ENCODE results near the gene HOXA13. TPM values are rescaled to one million over a fixed set of nuclear protein-coding genes. Genes with fewer than 3 reads are reported as not detected.

Gene HOXA13
- total RNA-seq, 1 experiment from 2014 or later, result 0.68 TPM

DNA sequence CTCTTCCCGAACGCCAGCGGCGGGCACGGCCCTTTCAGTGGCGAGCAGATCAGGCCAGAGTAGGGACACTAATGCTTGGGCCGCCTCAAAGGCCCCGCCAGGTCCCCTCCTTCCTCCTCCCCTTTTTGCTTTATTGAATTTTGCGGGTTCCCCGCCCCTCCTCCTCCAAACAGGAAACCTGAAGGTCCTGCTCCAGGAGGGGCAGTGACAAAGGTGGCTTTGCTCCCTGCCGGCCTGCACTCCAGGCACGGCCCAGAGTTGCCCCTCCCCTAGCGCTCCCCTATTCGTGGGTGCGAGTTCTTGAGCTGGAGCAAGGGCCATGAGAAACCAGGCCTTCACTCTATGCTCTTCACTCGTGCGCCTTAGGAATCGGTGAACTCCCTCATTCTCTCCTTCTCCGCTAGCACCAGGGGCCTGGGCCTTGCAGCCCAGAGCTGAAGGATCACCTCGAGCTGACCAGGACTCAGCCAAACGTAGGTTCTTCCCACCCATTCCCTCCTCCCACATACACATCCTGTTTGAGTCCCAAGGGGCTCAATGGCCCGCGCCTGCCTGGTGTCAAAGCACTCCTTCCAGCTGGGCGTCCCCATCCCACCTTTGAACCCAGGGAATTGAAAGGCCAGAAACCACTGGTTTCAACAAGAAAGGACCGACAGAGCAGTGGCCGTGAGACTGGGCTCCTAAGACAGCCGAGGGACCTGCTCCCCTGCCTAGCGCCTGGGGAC, 51.7 kb downstream of the HOXA13 start:
- Histone ChIP-seq H3K9me3 (no peaks in the 10 kb centered on the region), H3K4me3 (ENCODE audit: low read depth, low read length) (peak overlapping the region; percentile 46), H3K27me3 (replicated peaks; ENCODE audit: control insufficient read depth, insufficient read depth, low read length) (no peaks in the 10 kb centered on the region), H3K36me3 (ENCODE audit: control insufficient read depth, insufficient read depth, low read length) (no peaks in the 10 kb centered on the region; the same call in 1 of the 2 replicates), H3K4me1 (peaks cover 27% of the 10 kb centered on the region)
- Mint-ChIP-seq H3K27me3 (ENCODE audit: insufficient read depth, unreplicated experiment) (no peaks in the 10 kb centered on the region), H3K4me1 (ENCODE audit: low read depth, unreplicated experiment) (no peaks in the 10 kb centered on the region), H3K27ac (ENCODE audit: unreplicated experiment) (peak overlapping the region; percentile 76), H3K4me3 (ENCODE audit: unreplicated experiment) (peak overlapping the region; percentile 73), H3K36me3 (ENCODE audit: insufficient read depth, unreplicated experiment) (peaks cover 12% of the 10 kb centered on the region), H3K9me3 (ENCODE audit: unreplicated experiment) (no peaks in the 10 kb centered on the region)
- BruUV-seq (replicated peaks), result no TSS peak
- TF ChIP-seq, protein P1, sequence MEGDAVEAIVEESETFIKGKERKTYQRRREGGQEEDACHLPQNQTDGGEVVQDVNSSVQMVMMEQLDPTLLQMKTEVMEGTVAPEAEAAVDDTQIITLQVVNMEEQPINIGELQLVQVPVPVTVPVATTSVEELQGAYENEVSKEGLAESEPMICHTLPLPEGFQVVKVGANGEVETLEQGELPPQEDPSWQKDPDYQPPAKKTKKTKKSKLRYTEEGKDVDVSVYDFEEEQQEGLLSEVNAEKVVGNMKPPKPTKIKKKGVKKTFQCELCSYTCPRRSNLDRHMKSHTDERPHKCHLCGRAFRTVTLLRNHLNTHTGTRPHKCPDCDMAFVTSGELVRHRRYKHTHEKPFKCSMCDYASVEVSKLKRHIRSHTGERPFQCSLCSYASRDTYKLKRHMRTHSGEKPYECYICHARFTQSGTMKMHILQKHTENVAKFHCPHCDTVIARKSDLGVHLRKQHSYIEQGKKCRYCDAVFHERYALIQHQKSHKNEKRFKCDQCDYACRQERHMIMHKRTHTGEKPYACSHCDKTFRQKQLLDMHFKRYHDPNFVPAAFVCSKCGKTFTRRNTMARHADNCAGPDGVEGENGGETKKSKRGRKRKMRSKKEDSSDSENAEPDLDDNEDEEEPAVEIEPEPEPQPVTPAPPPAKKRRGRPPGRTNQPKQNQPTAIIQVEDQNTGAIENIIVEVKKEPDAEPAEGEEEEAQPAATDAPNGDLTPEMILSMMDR (IDR thresholded peaks at IDR 0.05; ENCODE audit: insufficient read depth in 1 of 2, low read depth in 1 of 2, low read length in 1 of 2, severe bottlenecking in 1 of 2, unreplicated experiment in 1 of 2), result no peak
- CTCF ChIA-PET, result interaction anchor here (0.5 to 4.0 kb wide), 4 partner anchors 9 to 1263 kb away, joined by 3 to 40 read pairs (median 5); partner anchors contain the start of gene HOXA7
- POLR2A ChIA-PET, result no interaction called here
- DNase-seq, result peak; percentile 61 to 69
- intact Hi-C loops (cut with micrococcal nuclease; ENCODE audit: unreplicated experiment), result no loop called here

DNA sequence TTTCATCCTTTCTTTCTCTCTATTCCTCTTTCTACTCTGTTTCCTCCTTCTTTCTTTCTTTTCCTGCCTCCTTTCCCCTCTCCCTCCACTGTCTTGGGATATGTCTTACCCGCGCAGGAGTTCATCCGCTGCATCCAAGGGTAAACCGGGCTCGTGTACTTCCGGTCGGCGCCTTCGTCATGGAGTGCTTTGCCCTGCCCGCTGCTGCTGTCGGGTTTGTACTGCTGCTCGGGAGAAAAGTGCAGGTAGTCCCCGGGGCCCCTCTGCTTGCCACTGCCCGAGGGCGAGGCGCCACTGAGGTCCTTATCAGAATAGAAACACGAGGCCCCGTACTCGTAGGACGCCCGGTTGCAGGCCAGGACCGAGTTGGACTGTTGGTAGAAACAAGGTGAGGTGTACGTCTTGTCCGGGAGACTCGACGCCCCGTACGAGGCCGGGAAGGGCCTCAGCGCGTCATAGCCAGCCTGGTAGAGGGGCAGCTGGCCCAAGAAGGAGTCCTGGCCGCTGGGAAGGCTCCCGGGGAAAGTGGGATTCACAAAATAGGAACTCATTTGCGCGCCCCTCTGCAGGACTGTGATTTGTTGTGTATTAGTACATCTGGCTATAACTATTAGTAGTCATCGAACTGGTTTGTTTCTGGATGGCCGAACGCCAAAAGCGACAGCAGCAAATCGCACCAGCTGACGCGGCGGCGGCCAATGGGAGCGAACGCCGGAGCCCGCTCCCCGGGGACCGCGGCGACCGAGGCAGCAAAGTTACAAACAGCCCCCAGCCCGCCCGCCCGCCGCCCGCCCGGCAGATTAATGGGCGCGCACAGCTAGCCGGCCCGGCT, 52.5 kb downstream of the HOXA13 start, which contains the start of gene HOXA6:
Gene HOXA6 (minus strand): TSS at position 576 of the 832 bp plus-strand sequence. CDS start 25 bp downstream, at position 551.
- H3K9me3 ChIP-seq, result no peaks in the 10 kb centered on the region
- peak within 1 kb of the TSS; percentile 73 for H3K4me3 Mint-ChIP-seq (ENCODE audit: unreplicated experiment)
- TF ChIP-seq, protein P1 (IDR thresholded peaks at IDR 0.05; ENCODE audit: insufficient read depth in 1 of 2, low read depth in 1 of 2, low read length in 1 of 2, severe bottlenecking in 1 of 2, unreplicated experiment in 1 of 2), result no peak
- no peaks in the 10 kb centered on the region for H3K27me3 Mint-ChIP-seq (ENCODE audit: insufficient read depth, unreplicated experiment)
- ChIA-PET CTCF (interaction anchor here (0.5 to 4.0 kb wide), 3 partner anchors 10 to 36 kb away, joined by 5 to 40 read pairs (median 9); partner anchors contain the start of gene HOXA7), POLR2A (no interaction called here)
- no peaks in the 10 kb centered on the region for H3K9me3 Mint-ChIP-seq (ENCODE audit: unreplicated experiment)
- peak within 1 kb of the TSS; percentile 76 for H3K27ac Mint-ChIP-seq (ENCODE audit: unreplicated experiment)
- no peaks in the 10 kb centered on the region for H3K27me3 ChIP-seq (replicated peaks; ENCODE audit: control insufficient read depth, insufficient read depth, low read length)
- H3K4me1 ChIP-seq, result peaks cover 27% of the 10 kb centered on the region
- intact Hi-C loops (cut with micrococcal nuclease; ENCODE audit: unreplicated experiment), result no loop called here
- DNase-seq, result peak; percentile 57 to 67
- no peaks in the 10 kb centered on the region for H3K4me1 Mint-ChIP-seq (ENCODE audit: low read depth, unreplicated experiment)
- peaks cover 16% of the 10 kb centered on the region for H3K36me3 Mint-ChIP-seq (ENCODE audit: insufficient read depth, unreplicated experiment)
- H3K4me3 ChIP-seq (ENCODE audit: low read depth, low read length), result peak within 1 kb of the TSS; percentile 46
- H3K36me3 ChIP-seq (ENCODE audit: control insufficient read depth, insufficient read depth, low read length), result no peaks in the 10 kb centered on the region; the same call in 1 of the 2 replicates
- no TSS peak for BruUV-seq (replicated peaks)

All from Caco-2 (cell line).